ENCODE data around the gene EMILIN3. TPM values are rescaled to one million over a fixed set of nuclear protein-coding genes. Genes with fewer than 3 reads are reported as not detected.

EMILIN3 gene
- total and polyA plus RNA-seq, 2 experiments from 2014 or later, result 2.8 to 9.5 TPM

- TF ChIP-seq CTCF (IDR thresholded peaks at IDR 0.05; ENCODE audit: poor library complexity) (no peak), EZH2 (IDR thresholded peaks at IDR 0.05; ENCODE audit: borderline replicate concordance) (no peak), EZH2phosphoT487 (IDR thresholded peaks at IDR 0.05; ENCODE audit: low read depth, severe bottlenecking, unreplicated experiment) (no peak)
- peaks cover 7% of the 10 kb centered on the region for H3K4me1 ChIP-seq (ENCODE audit: insufficient read depth)
- H3K36me3 ChIP-seq (replicated peaks; ENCODE audit: insufficient read depth, low read depth), result no peaks in the 10 kb centered on the region
- 91% methylated on average over 1 of the region's 1 CpG for WGBS (ENCODE audit: low lambda C conversion rate, missing lambda C conversion rate)
- no peaks in the 10 kb centered on the region for H4K20me1 ChIP-seq (ENCODE audit: insufficient read depth, poor library complexity, severe bottlenecking)
- H2AFZ ChIP-seq, result no peak overlapping the region
- no peaks in the 10 kb centered on the region for H3K27me3 ChIP-seq
- no peak overlapping the region for H3K4me3 ChIP-seq
- no peak for DNase-seq (ENCODE audit: low spot score)
- no peaks in the 10 kb centered on the region for H3K79me2 ChIP-seq
- H3K9me2 ChIP-seq (replicated peaks; ENCODE audit: insufficient read depth), result no peaks in the 10 kb centered on the region
- H3K9me3 ChIP-seq (ENCODE audit: low read depth), result no peaks in the 10 kb centered on the region
- H3K27ac ChIP-seq, result no peak overlapping the region
- no peak overlapping the region for H3K4me2 ChIP-seq
Observed at GRCh38 chr20:41330941-41331340, 35.7 kb downstream of the EMILIN3 start.

DNA sequence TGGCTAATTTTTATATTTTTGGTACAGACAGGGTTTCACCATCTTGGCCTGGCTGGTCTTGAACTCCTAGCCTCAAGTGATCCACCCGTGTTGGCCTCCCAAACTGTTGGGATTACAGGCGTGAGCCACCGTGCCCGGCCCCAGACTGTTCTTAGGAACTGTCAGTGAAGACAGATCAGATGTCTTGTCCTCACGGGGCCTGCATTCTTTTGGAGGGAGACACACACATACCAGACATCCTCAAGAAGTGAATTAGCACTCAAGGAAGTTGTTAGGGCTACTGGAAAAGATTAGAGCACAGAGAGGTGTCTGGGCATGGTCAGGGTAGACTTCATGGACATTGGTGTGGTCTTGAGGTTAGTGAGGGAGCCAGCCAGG lies 36.3 kb downstream of the EMILIN3 start:
- Histone ChIP-seq H3K4me3 (no peak overlapping the region), H3K27ac (peak overlapping the region; percentile 80), H2AFZ (no peak overlapping the region), H4K20me1 (ENCODE audit: insufficient read depth, poor library complexity, severe bottlenecking) (no peaks in the 10 kb centered on the region), H3K27me3 (no peaks in the 10 kb centered on the region), H3K79me2 (no peaks in the 10 kb centered on the region), H3K36me3 (replicated peaks; ENCODE audit: insufficient read depth, low read depth) (no peaks in the 10 kb centered on the region), H3K4me2 (no peak overlapping the region), H3K9me2 (replicated peaks; ENCODE audit: insufficient read depth) (no peaks in the 10 kb centered on the region), H3K4me1 (ENCODE audit: insufficient read depth) (peaks cover 7% of the 10 kb centered on the region), H3K9me3 (ENCODE audit: low read depth) (no peaks in the 10 kb centered on the region)
- TF ChIP-seq EZH2 (IDR thresholded peaks at IDR 0.05; ENCODE audit: borderline replicate concordance) (no peak), EZH2phosphoT487 (IDR thresholded peaks at IDR 0.05; ENCODE audit: low read depth, severe bottlenecking, unreplicated experiment) (no peak), CTCF (IDR thresholded peaks at IDR 0.05; ENCODE audit: poor library complexity) (no peak)
- no peak for DNase-seq (ENCODE audit: low spot score)
- WGBS (ENCODE audit: low lambda C conversion rate, missing lambda C conversion rate), result 65% methylated on average over 5 of the region's 5 CpGs

- H3K9me3 ChIP-seq (ENCODE audit: low read depth), result no peaks in the 10 kb centered on the region
- peak overlapping the region; percentile 5 for H2AFZ ChIP-seq
- H3K36me3 ChIP-seq (replicated peaks; ENCODE audit: insufficient read depth, low read depth), result no peaks in the 10 kb centered on the region
- no peak for TF ChIP-seq CTCF (IDR thresholded peaks at IDR 0.05; ENCODE audit: poor library complexity)
- H4K20me1 ChIP-seq (ENCODE audit: insufficient read depth, poor library complexity, severe bottlenecking), result no peaks in the 10 kb centered on the region
- peak overlapping the region; percentile 35 for H3K4me2 ChIP-seq
- peak; percentile 74 for DNase-seq (ENCODE audit: low spot score)
- H3K4me3 ChIP-seq, result no peak overlapping the region
- no peaks in the 10 kb centered on the region for H3K79me2 ChIP-seq
- no peaks in the 10 kb centered on the region for H3K27me3 ChIP-seq
- H3K27ac ChIP-seq, result peak overlapping the region; percentile 80
- H3K4me1 ChIP-seq (ENCODE audit: insufficient read depth), result peaks cover 7% of the 10 kb centered on the region
- WGBS (ENCODE audit: low lambda C conversion rate, missing lambda C conversion rate), result 45% methylated on average over 14 of the region's 14 CpGs
- no peaks in the 10 kb centered on the region for H3K9me2 ChIP-seq (replicated peaks; ENCODE audit: insufficient read depth)
Observed at GRCh38 chr20:41329435-41330342, 36.9 kb downstream of the EMILIN3 start.
